GM18499 (cell line): ENCODE measurements around the gene HOXC5.

Experiments used
- ATAC-seq: cut with Tn5 transposase; IDR thresholded peaks from one replicate; pipeline ENCODE4 v1.9.1; 2021; ENCODE audit warnings: moderate number of reproducible peaks; ENCODE audit not compliant: insufficient read depth, unreplicated experiment

The HOXC5 gene

DNA sequence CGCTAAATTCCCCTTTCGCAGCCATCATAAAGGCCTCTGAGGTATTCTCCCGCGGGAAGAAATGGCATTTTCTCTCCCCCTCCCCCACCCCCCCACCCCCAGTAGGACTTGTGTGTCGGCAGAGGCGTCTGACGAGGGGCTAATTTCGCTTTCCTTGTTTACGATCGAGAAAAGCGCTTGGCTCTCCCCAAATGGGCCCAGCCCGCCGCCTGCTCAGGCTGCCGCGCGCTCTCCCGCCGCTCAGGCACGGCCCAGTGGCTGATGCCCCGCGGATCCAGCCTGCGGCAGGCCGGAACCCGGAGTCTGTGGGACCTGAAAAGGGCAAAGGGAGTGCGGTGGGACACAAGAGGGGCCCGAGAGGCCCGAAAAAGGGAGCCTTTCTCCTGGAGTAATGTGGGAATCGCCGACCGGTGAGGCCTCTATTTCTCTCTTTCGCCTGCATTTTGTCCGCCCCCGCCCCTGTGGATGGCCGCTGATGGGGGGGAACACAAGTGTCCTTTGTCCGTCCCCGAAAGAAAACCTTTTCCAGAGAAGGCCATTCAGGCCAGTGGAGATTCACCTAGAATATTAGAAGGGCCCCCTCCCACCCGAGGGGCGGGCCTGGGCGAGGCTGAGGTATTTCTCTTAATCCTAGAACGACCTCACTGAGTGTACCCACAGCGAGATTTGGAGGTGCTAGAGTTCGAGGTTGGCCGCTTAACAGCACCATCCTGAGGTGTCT lies 13.6 kb upstream of the HOXC5 start:
- ATAC-seq, result no peak

- no peak for ATAC-seq
Measured at GRCh38 chr12:54019924-54020590, 12.8 kb upstream of the HOXC5 start.

DNA sequence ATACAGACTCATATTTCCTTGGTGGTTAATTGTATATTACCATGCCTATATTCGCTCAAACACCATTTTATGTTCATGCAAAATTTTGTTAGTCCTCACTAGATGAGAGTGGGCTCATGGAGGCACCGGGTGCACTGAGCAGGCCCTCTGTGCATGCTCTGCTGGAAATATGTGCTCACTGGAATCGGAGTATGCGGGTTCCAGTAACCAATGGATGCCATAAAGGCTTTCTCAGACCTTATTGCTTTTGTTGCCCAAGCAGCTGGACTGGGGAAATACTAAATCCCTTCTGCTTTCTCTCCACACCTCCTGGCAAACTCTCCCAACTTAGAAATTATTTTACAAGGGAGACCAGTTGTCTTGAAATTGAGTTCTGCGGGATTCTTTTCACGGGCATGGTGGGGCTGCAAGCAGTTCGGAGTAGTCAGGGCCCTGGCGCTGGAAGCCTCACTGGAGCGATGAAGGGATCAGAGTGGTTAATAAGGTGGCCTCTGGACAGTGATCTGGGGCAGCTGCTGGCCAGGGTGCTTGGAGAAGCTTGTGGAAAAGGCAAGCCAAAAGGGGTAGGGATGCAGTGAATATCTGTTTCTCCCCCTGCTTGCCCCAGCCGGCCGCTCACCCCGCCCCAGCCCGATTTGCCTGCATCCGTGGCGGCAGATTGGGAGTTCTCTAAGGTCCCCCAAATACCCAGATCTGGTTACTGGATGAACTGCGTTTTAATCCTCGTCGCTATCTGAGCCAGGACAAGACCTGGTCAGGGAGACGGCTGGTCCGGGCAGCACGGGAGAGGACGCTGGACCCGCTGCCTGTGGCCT lies 12.1 kb upstream of the HOXC5 start:
- no peak for ATAC-seq

DNA sequence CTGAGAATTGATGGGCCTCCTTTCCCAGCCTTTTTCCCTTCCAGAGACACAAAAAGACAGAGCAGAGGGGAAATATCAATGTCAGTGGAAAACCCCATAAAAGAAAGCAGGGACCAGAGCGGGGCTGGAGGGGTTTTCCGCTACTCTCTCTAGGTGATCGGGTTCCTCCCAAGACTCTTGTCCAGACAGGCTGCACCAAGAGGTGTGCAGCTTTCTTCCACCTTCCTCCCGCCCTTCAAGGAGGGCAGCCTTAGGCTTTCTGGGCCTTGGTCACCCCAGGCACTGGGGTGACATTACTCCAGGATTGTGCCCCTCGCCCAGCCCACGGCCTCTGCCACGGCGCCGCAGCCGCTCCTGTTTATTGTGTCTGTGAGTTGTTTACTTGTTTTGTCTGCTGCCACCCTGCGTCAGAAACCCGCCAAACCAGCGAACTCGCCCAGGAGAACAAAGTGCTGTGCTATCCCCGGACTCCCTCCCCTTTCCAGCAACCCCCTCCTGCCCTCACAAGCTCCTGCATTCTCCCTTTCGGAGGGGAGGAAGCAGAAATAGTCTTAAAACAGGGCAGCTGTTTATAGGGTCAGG lies 11.3 kb upstream of the HOXC5 start:
- ATAC-seq, result no peak

DNA sequence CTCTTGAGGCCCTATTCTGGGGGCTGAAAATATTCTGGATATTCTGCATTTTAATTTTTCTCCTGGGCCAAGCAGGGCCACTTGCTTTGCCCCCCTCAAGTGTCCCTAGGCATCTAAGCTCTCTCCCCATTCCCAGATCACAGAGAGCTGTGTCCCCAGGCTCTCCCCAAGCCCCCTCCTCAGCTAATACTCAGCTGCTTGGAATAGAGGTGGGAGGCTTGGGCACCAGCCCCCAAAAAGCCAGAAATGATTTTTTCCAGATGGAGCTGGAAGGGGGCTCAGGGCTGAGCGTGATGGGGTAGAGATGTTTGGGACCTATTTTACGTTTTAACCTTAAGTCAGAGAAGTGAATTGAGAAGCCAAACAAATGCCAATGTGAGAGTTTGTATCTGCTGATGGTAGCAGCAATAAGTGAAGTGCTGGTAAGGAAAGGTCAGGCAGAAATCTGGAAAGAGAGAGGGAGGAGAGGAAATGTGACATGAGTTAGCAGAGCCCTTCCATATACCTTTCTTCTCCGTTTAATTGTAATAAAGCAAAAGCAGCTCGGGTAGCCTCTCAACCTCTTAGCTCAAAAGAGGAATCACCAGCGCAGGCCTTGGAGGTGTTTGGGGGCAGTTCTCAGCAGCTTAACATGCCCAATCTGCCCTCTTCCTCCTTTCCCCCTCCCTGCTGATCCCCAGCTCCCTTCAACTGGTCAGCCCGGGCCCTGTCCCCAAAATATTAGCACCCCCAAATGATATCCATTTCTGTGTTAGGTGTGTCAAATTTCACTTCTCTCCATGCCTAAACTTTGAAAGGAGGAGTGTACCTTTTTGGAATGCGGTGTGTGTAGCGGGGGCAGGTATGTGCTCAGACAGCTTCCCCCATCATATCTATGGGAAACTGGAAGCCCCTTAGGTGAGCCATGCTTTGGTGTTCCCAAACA lies 9.6 kb upstream of the HOXC5 start:
- no peak for ATAC-seq

GRCh38 chr12:54024127-54024526 lies 8.7 kb upstream of the HOXC5 start:
- ATAC-seq, result no peak

DNA sequence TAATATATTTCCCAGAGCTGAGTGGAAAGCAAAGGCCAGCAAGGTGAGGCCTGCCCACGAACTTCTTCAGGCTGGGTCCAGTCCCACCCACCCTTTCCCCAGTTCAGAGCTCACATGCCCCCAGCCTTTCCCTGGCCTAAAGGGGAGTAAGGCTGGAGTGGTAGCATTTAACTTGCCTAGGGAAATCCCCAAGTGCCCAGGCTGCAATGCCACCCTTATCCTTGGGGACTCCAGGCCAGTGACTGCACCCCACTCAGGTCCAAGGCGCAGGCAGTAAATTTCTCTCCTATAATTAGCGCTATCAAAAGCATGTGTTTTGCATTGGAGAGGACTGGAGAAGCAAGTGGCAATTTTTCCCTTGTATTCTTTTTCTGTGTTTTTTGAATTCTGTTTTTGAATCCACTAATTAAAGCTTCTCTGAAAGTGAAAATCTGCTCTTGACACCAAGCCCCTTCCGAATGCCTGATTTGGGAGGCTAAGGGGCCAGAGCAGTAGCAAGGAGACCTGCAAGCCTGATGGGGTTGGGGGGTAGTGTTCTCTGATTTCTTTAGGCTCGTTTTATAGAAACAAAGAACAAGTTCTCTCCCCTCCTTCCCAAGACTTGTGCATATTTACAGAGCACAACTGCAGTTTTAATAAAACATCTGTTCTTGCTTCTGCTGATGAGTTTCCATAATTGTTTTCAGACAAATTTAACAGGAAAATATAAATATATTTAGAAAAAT lies 8.1 kb upstream of the HOXC5 start:
- ATAC-seq, result no peak

DNA sequence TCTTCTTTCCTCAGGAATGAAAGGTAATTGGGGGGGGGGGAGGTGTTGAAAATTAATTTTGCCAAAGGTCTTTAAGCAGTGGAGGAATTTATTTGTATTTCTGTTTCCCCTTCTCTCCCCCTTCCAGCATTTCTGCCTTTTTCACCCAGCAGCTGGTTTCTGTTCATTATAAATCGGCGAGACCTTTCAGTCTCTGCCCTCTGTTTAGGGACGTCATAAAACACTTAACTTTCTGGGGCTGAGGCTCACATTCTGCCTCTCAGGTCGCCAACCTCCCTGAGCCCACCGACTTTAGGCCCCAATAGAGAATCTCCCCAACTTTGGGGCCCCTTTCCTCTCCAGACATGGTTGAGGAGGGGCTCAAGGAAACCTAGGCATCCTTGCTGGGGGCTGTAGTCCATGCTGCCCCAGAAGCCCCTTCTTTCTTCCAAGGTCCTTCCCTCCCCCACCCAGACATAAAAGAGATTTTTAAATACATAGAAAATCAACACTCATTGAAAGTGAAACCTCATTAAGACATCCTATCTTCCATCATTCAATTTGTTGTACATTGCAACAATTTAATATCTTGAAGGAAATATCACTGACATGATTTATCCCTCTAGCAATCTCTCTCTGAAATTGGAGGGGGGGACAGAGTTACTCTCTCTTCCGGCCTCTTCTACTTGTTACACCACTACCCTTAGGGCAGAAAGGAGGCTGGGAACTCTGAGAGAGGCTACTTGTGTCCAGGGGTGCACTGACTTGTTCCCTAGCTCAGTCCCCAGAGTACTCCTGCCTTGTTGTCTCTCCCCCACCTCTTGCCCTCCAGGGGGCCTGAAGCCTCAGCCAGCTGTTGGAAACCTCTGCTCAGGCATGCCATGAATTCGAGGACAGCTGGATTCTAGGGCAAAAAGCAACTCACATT lies 7.1 kb upstream of the HOXC5 start:
- no peak for ATAC-seq

- no peak for ATAC-seq
Measured at GRCh38 chr12:54026640-54027441, 6.0 kb upstream of the HOXC5 start.

- no peak for ATAC-seq
Measured at GRCh38 chr12:54027442-54027786, 5.4 kb upstream of the HOXC5 start.

- ATAC-seq, result no peak
Measured at GRCh38 chr12:54028314-54029201, 4.3 kb upstream of the HOXC5 start, which contains the start of gene HOXC6. HOXC6 (plus strand) TSS chr12:54028440; CDS start chr12:54028522, 82 bp downstream.

GRCh38 chr12:54029529-54030441 lies 3.1 kb upstream of the HOXC5 start:
- no peak for ATAC-seq

GRCh38 chr12:54030442-54030801 lies 2.4 kb upstream of the HOXC5 start:
- no peak for ATAC-seq

- no peak for ATAC-seq
Measured at GRCh38 chr12:54030889-54031471, 1.9 kb upstream of the HOXC5 start.

DNA sequence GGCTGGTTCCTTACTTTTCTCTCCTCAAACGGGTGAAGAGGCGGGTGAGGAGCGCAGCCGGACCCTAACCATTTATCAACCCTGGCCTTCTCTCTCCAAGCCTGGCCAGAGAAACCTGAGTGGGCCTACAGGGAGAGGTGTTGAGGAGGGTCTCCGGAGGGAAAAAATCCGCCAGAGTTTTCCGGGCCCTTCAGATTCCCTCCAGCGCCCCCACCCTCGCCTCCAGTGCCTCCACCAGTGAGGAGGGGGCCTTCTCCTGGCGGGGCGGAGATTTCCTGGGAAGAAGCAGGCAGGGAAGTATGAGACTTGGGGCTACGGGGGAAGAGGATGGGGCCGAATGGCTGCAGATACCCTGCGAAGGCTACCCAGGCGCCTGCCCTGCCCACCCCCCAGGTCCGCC lies 1.4 kb upstream of the HOXC5 start:
- ATAC-seq, result no peak
